ENCODE data around the gene TMEM132E. TPM values are rescaled to one million over a fixed set of nuclear protein-coding genes. Genes with fewer than 3 reads are reported as not detected.

Gene TMEM132E
- total RNA-seq, 4 donors from 2014 or later: 0.08 TPM; not detected in 3

GRCh38 chr17:34682305-34682704, 102.9 kb downstream of the TMEM132E start:
- Histone ChIP-seq H3K9me3 (no peaks in the 10 kb centered on the region), H3K4me1 (no peaks in the 10 kb centered on the region), H3K4me3 (no peak overlapping the region), H3K27me3 (no peaks in the 10 kb centered on the region), H3K36me3 (no peaks in the 10 kb centered on the region), H3K27ac (no peak overlapping the region)
- 71% methylated on average over 6 of the region's 6 CpGs for WGBS
- no peak for DNase-seq (ENCODE audit: low spot score in 2 of 2)
- TF ChIP-seq POLR2AphosphoS5 (IDR thresholded peaks at IDR 0.05) (no peak), CTCF (IDR thresholded peaks at IDR 0.05) (no peak), EP300 (IDR thresholded peaks at IDR 0.05) (no peak), POLR2A (IDR thresholded peaks at IDR 0.05) (no peak)

- no peak for TF ChIP-seq POLR2AphosphoS5 (IDR thresholded peaks at IDR 0.05)
- no peak for TF ChIP-seq CTCF (IDR thresholded peaks at IDR 0.05)
- TF ChIP-seq POLR2A (IDR thresholded peaks at IDR 0.05): no peak
- TF ChIP-seq EP300 (IDR thresholded peaks at IDR 0.05): no peak
- H3K27ac ChIP-seq: no peak overlapping the region
- WGBS: 82% methylated on average over 2 of the region's 2 CpGs
- no peaks in the 10 kb centered on the region for H3K4me1 ChIP-seq
- no peak overlapping the region for H3K4me3 ChIP-seq
- H3K9me3 ChIP-seq: no peaks in the 10 kb centered on the region
- no peaks in the 10 kb centered on the region for H3K27me3 ChIP-seq
- H3K36me3 ChIP-seq: no peaks in the 10 kb centered on the region
- no peak for DNase-seq (ENCODE audit: low spot score in 2 of 2)
Measured at GRCh38 chr17:34683390-34683789, 104.0 kb downstream of the TMEM132E start.

Other genes with a start within 250 kb of the TMEM132E start
- 1 to 10 TPM in 1 of 4 donors, not detected in 3; 1.6 TPM for gene CCL13, start 223.1 kb upstream of the TMEM132E start, total RNA-seq
- not detected for gene CCL1, start 216.3 kb upstream of the TMEM132E start, total RNA-seq

Measured in suprapubic skin (tissue), 4 donors.